ENCODE measurements around the gene LRRC56.
A peak's percentile ranks its signal among the peaks of the same experiment; 100 is the strongest.

The LRRC56 gene

DNA sequence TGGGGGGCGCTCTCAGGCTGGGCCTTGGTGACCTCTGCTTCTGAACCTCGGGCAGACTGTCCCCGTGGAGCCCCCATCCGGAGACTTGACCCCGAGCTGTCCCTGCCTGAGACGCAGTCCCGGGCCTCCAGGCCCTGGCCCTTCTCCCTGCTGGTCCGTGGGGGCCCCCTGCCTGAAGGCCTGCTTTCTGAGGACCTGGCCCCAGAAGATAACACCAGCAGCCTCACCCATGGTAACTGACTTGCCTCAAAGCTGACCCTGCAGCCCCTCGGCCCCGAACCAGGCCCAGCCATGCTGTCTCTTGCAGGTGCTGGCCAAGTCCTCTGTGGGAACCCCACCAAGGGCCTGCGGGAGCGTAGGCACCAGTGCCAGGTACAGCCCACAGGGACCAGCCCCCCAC lies 14.3 kb downstream of the LRRC56 start:
- peaks cover 12% of the 10 kb centered on the region for H3K27me3 ChIP-seq (replicated peaks; ENCODE audit: control insufficient read depth, insufficient read depth, low read length)
- no peaks in the 10 kb centered on the region for H3K9me3 ChIP-seq (ENCODE audit: control insufficient read depth, low read length)
- H3K9ac ChIP-seq (ENCODE audit: low read length) = no peak overlapping the region
- H3K4me3 ChIP-seq (ENCODE audit: low read length) = no peak overlapping the region
- no peak for DNase-seq (ENCODE audit: low read depth)
- H3K36me3 ChIP-seq (ENCODE audit: control insufficient read depth, insufficient read depth, low read length, severe bottlenecking) = no peaks in the 10 kb centered on the region
- no peaks in the 10 kb centered on the region for H3K4me1 ChIP-seq (ENCODE audit: control insufficient read depth, insufficient read depth, low read length)

DNA sequence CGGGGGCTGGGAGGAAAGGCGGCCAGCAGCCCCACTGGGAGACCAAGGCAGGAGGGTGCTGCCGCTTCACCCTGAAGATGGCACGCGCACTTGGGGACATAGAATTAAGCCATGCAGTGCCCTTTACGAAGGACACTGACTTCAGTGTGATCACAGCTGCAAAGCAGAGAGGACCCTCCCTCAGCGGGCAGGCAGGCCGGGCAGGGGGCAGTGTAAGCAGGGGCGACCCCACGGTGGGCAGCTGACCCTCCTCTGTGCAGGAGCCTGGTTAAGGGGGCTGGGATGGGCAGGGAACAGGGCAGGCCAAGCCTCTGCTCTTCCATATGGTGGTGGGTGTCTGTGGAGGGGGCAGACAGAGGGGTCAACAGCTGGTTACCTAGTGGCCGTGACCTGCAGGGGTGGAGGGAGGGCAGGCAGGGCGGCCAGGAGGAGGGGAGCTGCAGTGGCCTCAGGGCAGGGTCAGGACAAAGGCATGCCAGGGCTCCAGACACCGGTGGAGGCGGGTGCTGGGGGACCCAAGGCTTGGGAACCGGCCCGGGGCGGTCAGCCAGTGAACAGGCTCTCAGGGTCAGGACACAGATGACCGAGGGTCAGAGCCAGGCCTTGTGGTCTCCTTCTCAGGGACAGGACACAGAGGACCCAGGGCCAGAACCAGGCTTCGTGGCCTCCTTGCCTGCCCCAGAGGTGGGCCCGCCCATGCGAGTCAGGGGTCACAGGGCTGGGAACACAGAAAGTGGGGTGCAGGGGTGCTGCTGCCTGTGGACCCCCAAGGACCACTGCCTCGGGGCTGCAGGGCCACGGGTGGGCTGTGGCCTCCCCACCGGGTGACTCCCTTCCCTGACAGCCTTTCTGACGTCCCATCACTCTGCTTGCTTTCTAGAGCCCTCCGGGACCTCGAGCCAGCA lies 16.0 kb downstream of the LRRC56 start:
- Histone ChIP-seq H3K27me3 (replicated peaks; ENCODE audit: control insufficient read depth, insufficient read depth, low read length) (peaks cover 26% of the 10 kb centered on the region), H3K4me3 (ENCODE audit: low read length) (no peak overlapping the region), H3K36me3 (ENCODE audit: control insufficient read depth, insufficient read depth, low read length, severe bottlenecking) (no peaks in the 10 kb centered on the region), H3K4me1 (ENCODE audit: control insufficient read depth, insufficient read depth, low read length) (no peaks in the 10 kb centered on the region), H3K9me3 (ENCODE audit: control insufficient read depth, low read length) (no peaks in the 10 kb centered on the region), H3K9ac (ENCODE audit: low read length) (no peak overlapping the region)
- no peak for DNase-seq (ENCODE audit: low read depth)

DNA sequence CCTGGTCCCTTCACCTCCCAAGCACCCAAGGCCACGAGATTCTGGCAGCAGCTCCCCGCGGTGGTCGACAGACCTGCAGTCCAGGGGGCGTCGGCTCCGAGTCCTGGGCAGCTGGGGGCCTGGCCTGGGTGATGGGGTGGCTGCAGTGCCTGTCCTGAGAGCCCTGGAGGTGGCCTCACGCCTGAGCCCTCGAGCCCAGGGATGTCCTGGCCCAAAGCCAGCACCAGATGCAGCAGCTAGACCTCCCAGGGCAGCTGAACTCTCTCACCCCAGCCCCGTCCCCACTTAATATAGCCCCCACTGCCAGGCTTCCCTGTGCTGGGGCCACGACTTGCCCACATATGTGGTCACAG lies 16.6 kb downstream of the LRRC56 start:
- Histone ChIP-seq H3K4me1 (ENCODE audit: control insufficient read depth, insufficient read depth, low read length) (no peaks in the 10 kb centered on the region), H3K27me3 (replicated peaks; ENCODE audit: control insufficient read depth, insufficient read depth, low read length) (peaks cover 27% of the 10 kb centered on the region), H3K36me3 (ENCODE audit: control insufficient read depth, insufficient read depth, low read length, severe bottlenecking) (no peaks in the 10 kb centered on the region), H3K4me3 (ENCODE audit: low read length) (no peak overlapping the region), H3K9me3 (ENCODE audit: control insufficient read depth, low read length) (no peaks in the 10 kb centered on the region), H3K9ac (ENCODE audit: low read length) (no peak overlapping the region)
- no peak for DNase-seq (ENCODE audit: low read depth)

DNA sequence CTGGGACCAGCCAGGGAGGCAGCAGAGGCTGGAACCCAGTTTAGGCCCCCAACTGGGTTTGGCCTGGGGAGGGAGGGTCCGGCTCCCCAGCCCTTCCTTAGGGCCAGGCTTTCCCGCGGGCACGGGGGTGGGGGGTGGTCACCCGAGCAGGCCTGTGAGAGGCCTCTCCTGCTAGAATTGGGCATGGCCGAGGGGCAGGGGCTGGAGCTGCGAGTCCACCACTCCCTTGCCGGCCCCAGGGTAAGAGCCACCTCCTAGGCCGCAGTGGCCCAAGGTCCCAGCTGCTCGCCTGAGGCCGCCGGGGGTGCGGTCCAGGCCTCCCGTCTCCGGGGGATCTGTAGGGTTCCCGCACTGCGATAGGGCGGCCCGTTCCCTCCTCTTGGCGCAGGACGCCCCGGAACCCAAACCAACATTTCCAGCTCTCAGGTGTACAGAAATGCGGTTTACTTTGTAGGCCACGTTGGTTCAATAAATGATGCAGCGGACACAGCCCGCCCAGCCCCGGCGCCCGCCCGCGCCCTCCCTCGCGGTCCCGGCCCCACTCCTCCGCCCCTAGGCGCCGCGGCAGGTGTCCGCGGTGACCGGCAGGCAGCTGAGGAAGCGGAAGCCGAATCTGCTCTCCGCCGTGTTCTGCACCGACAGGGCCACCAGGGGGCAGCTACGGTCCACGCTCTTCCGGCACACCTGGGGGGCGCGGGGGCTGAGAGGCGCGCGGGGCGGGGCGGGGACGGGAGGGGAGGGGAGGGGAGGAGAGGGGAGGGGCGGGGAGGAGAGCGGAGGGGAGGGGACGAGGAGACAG lies 17.3 kb downstream of the LRRC56 start:
- peaks cover 34% of the 10 kb centered on the region for H3K27me3 ChIP-seq (replicated peaks; ENCODE audit: control insufficient read depth, insufficient read depth, low read length)
- no peaks in the 10 kb centered on the region for H3K9me3 ChIP-seq (ENCODE audit: control insufficient read depth, low read length)
- H3K4me1 ChIP-seq (ENCODE audit: control insufficient read depth, insufficient read depth, low read length) = no peaks in the 10 kb centered on the region
- DNase-seq (ENCODE audit: low read depth) = peak; percentile 74
- no peak overlapping the region for H3K4me3 ChIP-seq (ENCODE audit: low read length)
- no peaks in the 10 kb centered on the region for H3K36me3 ChIP-seq (ENCODE audit: control insufficient read depth, insufficient read depth, low read length, severe bottlenecking)
- no peak overlapping the region for H3K9ac ChIP-seq (ENCODE audit: low read length)

DNA sequence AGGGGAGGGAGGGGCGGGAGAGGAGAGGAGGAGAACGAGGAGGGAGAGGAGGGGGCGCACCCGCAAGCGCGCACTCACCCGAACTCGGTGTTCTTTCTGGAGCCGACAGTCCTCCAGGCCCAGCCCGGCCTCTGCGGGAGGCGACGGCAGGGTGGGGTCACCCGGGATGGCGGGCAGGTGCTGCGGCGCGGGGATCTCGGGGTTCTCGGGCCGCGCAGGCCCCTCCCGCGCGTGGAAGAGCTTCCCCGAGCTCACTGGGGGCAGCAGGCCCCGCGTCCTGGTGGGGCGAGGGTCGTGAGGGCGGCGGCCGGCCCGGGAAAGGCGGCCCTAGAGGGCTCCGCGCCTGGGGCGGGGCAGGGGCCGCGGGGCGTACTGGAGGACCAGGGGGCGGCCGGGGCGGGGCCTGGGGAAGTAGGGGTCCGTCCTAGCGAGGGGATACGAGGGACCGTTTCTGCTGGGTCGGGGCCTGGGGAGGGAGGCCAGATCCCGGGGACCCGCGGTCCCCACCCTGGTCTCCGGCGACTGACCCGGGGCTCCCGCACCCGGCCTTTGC lies 18.0 kb downstream of the LRRC56 start:
- no peak for DNase-seq (ENCODE audit: low read depth)
- Histone ChIP-seq H3K9me3 (ENCODE audit: control insufficient read depth, low read length) (no peaks in the 10 kb centered on the region), H3K9ac (ENCODE audit: low read length) (no peak overlapping the region), H3K4me3 (ENCODE audit: low read length) (no peak overlapping the region), H3K4me1 (ENCODE audit: control insufficient read depth, insufficient read depth, low read length) (no peaks in the 10 kb centered on the region), H3K36me3 (ENCODE audit: control insufficient read depth, insufficient read depth, low read length, severe bottlenecking) (no peaks in the 10 kb centered on the region), H3K27me3 (replicated peaks; ENCODE audit: control insufficient read depth, insufficient read depth, low read length) (peaks cover 34% of the 10 kb centered on the region)

DNA sequence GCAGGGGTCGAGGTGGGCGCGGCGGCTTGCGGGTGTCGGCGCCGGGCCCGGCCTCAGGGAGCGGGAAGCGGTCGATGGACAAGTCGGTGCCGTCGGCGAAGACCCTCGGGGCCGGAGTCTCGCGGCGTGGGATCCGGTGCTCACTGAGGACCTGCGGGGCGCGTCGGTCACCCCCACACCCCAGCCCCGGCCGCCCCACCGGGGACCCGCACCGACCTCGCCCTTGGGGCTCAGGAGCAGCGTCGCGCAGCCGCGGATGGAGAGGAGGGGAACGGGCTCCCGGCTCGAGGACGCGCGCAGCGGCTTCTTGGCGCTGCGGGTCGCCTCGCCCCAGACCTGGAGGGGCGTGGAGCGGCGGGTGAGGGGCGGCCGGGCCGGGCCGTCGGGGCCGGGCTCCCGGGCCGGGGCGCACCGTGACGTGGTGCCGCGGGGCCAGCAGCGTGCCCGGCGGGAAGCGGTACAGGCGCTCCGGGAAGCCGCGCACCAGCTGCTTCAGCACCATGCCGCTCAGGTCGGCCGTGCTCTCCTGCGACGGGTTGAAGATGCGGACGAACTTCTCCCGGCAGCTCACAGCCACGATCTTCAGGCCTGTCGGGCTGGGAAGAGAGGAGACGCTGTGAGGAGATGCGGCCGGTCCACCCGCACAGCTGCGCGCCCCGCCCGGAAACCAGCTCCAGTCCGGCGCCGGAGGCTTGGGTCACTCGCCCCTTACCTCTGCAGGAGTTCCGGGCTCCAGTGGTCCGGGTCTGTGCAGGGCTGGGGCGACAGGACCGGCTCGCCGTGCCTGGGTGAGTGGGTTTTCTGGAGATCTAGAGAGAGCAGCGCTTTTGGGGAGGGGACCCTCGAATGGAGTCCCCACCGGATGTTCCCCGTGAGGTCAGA lies 18.7 kb downstream of the LRRC56 start:
- no peaks in the 10 kb centered on the region for H3K36me3 ChIP-seq (ENCODE audit: control insufficient read depth, insufficient read depth, low read length, severe bottlenecking)
- H3K9me3 ChIP-seq (ENCODE audit: control insufficient read depth, low read length) = no peaks in the 10 kb centered on the region
- no peaks in the 10 kb centered on the region for H3K4me1 ChIP-seq (ENCODE audit: control insufficient read depth, insufficient read depth, low read length)
- H3K27me3 ChIP-seq (replicated peaks; ENCODE audit: control insufficient read depth, insufficient read depth, low read length) = peaks cover 34% of the 10 kb centered on the region
- H3K9ac ChIP-seq (ENCODE audit: low read length) = no peak overlapping the region
- peak; percentile 28 for DNase-seq (ENCODE audit: low read depth)
- no peak overlapping the region for H3K4me3 ChIP-seq (ENCODE audit: low read length)

DNA sequence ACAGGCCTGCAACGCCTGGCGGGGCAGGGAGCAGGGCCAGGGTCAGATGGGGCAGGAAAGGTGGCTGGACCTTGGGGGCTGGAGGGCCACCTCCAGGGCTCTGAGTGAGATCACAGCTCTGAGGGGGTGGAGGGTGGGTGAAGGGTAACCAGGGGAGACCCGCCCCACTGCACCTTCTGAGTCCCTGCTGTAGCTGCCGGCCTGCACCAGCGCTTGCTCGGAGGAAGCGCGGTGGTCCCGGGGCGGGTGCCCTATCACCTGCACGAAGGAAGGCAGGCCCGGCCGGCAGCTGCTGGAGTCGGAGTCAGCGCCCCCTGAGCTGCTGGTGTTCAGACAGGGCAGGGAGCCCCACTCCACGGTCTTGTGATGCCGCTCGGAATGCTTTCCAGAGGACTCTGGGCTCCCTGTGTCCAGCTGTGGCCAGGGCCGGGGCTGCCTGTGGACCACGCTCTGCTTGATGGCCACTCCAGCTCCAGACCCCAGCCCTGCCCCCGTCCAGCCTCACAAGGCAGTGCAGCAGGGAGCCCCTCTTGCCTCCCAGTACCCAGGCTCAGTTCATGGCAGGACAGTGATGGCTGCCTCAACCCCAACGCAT lies 19.4 kb downstream of the LRRC56 start:
- H3K27me3 ChIP-seq (replicated peaks; ENCODE audit: control insufficient read depth, insufficient read depth, low read length) = peaks cover 34% of the 10 kb centered on the region
- H3K4me3 ChIP-seq (ENCODE audit: low read length) = no peak overlapping the region
- no peaks in the 10 kb centered on the region for H3K4me1 ChIP-seq (ENCODE audit: control insufficient read depth, insufficient read depth, low read length)
- H3K36me3 ChIP-seq (ENCODE audit: control insufficient read depth, insufficient read depth, low read length, severe bottlenecking) = no peaks in the 10 kb centered on the region
- no peak overlapping the region for H3K9ac ChIP-seq (ENCODE audit: low read length)
- DNase-seq (ENCODE audit: low read depth) = no peak
- no peaks in the 10 kb centered on the region for H3K9me3 ChIP-seq (ENCODE audit: control insufficient read depth, low read length)

DNA sequence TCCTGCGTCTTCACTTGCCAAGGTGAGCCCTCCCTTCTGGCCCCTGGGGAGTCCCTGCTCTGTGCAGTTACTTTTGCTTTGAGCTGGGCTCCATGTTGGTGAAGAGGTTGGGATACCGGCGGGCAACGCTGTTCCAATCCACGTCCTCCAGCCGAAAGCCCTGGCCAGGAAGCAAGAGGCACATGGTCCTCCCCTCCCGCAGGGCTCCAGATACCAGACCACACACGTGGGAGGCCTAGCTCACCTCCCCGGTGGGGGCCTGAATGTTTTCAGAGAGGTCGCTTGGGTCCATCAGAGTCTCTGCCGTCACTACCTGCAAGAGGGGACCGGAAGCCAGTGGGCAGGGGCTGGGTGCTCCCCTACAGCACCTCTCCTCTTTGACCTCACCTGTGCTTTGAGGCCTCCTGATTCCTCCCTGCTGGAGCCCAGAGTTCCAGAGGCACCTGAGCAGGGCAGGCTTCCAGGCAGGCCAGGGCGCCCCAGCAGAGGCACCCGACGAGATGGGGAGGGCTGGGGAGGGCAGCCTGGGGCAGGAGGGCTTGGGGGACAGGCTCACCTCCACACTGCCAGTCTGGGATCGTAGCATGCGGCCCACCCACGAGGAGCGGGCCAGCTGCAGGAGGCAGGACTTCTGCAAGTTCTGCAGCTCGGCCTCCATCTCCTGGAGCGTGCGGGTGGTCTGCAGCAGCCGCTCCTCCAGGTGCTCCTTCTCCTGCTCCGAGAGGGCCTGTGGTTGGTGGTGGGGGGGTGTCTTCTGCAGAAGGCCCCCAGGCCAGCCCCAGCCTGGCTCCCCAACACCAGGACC lies 20.2 kb downstream of the LRRC56 start:
- Histone ChIP-seq H3K4me3 (ENCODE audit: low read length) (no peak overlapping the region), H3K27me3 (replicated peaks; ENCODE audit: control insufficient read depth, insufficient read depth, low read length) (peaks cover 34% of the 10 kb centered on the region), H3K36me3 (ENCODE audit: control insufficient read depth, insufficient read depth, low read length, severe bottlenecking) (no peaks in the 10 kb centered on the region), H3K9ac (ENCODE audit: low read length) (no peak overlapping the region), H3K9me3 (ENCODE audit: control insufficient read depth, low read length) (no peaks in the 10 kb centered on the region), H3K4me1 (ENCODE audit: control insufficient read depth, insufficient read depth, low read length) (no peaks in the 10 kb centered on the region)
- no peak for DNase-seq (ENCODE audit: low read depth)

DNA sequence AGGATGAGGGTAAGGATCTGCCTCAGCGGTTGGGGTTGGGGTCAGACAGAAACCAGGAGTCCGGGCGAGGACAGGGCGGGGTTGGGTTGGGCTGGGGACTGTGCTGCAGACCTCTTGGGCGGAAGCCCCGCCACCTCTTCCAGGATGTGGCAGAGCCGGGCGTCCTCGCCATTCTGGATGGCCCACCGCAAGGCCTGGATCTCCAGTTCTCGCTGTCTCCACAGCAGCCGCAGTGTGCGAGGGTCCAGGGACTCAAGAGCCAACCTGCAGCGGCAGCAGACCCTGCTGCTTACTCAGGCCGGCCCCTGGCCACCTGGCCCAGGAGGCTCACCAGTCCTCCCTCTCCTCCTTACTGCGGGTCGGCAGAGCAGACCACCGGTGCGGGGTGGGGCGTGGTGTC lies 21.2 kb downstream of the LRRC56 start:
- Histone ChIP-seq H3K36me3 (ENCODE audit: control insufficient read depth, insufficient read depth, low read length, severe bottlenecking) (no peaks in the 10 kb centered on the region), H3K9me3 (ENCODE audit: control insufficient read depth, low read length) (no peaks in the 10 kb centered on the region), H3K9ac (ENCODE audit: low read length) (no peak overlapping the region), H3K4me1 (ENCODE audit: control insufficient read depth, insufficient read depth, low read length) (no peaks in the 10 kb centered on the region), H3K4me3 (ENCODE audit: low read length) (no peak overlapping the region), H3K27me3 (replicated peaks; ENCODE audit: control insufficient read depth, insufficient read depth, low read length) (peaks cover 33% of the 10 kb centered on the region)
- DNase-seq (ENCODE audit: low read depth) = no peak

DNA sequence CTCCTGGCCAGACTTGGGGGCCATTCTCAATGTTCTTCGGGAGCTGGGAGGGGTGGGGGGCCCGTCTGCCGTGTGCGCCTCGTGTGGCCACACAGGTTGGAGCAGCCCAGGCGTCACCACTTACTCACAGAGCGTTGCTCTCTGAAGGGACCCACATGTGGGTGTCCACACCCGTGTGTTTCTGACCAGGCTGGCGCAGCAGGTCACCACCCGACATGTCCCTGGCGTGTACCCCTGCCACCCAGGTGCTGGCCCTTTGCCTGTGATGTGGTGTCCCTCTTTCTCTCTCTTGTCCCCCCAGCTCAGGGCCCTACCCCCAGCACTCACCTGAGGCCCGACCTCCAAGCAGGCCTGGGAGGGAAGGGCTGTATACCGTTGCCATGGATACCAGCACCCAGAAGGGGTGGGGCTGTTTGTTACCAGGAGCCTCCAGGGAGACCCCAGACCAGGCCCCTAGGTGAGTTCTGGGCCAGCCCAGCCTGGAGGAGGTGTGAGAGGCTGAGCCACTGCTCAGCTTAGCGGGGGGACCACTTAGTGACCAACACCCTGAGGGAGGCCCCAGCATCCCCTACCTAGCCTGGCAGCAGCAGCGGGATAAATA lies 21.8 kb downstream of the LRRC56 start:
- DNase-seq (ENCODE audit: low read depth) = no peak
- Histone ChIP-seq H3K36me3 (ENCODE audit: control insufficient read depth, insufficient read depth, low read length, severe bottlenecking) (no peaks in the 10 kb centered on the region), H3K4me1 (ENCODE audit: control insufficient read depth, insufficient read depth, low read length) (no peaks in the 10 kb centered on the region), H3K27me3 (replicated peaks; ENCODE audit: control insufficient read depth, insufficient read depth, low read length) (peaks cover 27% of the 10 kb centered on the region), H3K9ac (ENCODE audit: low read length) (no peak overlapping the region), H3K4me3 (ENCODE audit: low read length) (no peak overlapping the region), H3K9me3 (ENCODE audit: control insufficient read depth, low read length) (no peaks in the 10 kb centered on the region)

Measured in adipocyte (in vitro differentiated cells).